ENCODE measurements around the gene KRT6C.
"Not testable (repeated sequence)": the region's sequence is repeated elsewhere in the genome, so short reads cannot be mapped to it uniquely, and the experiment has no call there.

KRT6C gene

GRCh38 chr12:52469853-52470252, 3.8 kb downstream of the KRT6C start:
- in situ Hi-C loops (cut with HindIII; ENCODE audit: low pct_unique_long_range_greater_than_20kb, low sequenced_read_pairs), result no loop called here
- no peak for TF ChIP-seq JUND (IDR thresholded peaks at IDR 0.05; ENCODE audit: low read depth)
- DNase-seq (ENCODE audit: low read depth in 1 of 2, low spot score in 1 of 2), result no peak

- in situ Hi-C loops (cut with HindIII; ENCODE audit: low pct_unique_long_range_greater_than_20kb, low sequenced_read_pairs), result no loop called here
- DNase-seq (ENCODE audit: low read depth in 1 of 2, low spot score in 1 of 2), result no peak
- no peak for TF ChIP-seq JUND (IDR thresholded peaks at IDR 0.05; ENCODE audit: low read depth)
Measured at GRCh38 chr12:52464897-52465296, 8.7 kb downstream of the KRT6C start.

- DNase-seq (ENCODE audit: low read depth in 1 of 2, low spot score in 1 of 2), result no peak
- no peak for TF ChIP-seq JUND (IDR thresholded peaks at IDR 0.05; ENCODE audit: low read depth)
- in situ Hi-C loops (cut with HindIII; ENCODE audit: low pct_unique_long_range_greater_than_20kb, low sequenced_read_pairs), result no loop called here
Measured at GRCh38 chr12:52461693-52462092, 11.9 kb downstream of the KRT6C start.

DNA sequence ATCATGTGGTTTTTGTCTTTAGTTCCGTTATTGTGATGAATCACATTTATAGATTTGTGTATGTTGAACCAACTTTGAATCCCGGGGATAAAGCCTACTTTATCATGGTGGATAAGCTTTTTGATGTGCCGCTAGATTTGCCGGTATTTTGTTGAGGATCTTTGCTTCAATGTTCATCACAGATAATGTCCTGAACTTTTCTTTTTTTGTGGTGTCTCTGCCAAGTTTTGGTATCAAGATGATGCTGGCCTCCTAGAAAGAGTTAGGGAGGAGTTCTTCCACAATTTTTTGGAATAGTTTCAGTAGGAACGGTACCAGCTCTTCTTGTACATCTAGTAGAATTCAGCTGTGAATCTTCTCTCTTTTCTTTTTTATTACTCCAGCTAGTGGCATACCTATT, 14.7 kb downstream of the KRT6C start:
- no peak for DNase-seq (ENCODE audit: low read depth in 1 of 2, low spot score in 1 of 2)
- in situ Hi-C loops (cut with HindIII; ENCODE audit: low pct_unique_long_range_greater_than_20kb, low sequenced_read_pairs), result no loop called here
- TF ChIP-seq JUND (IDR thresholded peaks at IDR 0.05; ENCODE audit: low read depth), result no peak

DNA sequence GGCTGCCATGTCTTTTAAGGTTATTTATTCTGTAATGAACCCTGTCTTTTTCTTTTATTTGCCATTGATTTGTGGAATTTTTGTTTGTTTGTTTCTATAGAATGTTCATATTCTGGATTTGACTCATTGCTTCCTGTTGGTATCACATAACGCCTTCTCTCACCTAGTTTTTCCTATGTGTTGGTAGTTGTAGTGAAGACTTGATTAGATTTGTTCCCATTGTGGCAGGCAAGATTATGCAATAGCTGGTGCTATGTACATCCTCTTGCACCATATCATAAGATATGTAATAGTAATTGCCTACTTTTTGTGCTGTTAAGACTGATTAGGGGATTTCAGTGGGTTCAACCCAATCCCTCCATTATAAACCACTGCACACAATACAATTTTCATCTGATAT, 17.8 kb downstream of the KRT6C start:
- no peak for DNase-seq (ENCODE audit: low read depth in 1 of 2, low spot score in 1 of 2)
- in situ Hi-C loops (cut with HindIII; ENCODE audit: low pct_unique_long_range_greater_than_20kb, low sequenced_read_pairs), result no loop called here
- TF ChIP-seq JUND (IDR thresholded peaks at IDR 0.05; ENCODE audit: low read depth), result no peak

DNA sequence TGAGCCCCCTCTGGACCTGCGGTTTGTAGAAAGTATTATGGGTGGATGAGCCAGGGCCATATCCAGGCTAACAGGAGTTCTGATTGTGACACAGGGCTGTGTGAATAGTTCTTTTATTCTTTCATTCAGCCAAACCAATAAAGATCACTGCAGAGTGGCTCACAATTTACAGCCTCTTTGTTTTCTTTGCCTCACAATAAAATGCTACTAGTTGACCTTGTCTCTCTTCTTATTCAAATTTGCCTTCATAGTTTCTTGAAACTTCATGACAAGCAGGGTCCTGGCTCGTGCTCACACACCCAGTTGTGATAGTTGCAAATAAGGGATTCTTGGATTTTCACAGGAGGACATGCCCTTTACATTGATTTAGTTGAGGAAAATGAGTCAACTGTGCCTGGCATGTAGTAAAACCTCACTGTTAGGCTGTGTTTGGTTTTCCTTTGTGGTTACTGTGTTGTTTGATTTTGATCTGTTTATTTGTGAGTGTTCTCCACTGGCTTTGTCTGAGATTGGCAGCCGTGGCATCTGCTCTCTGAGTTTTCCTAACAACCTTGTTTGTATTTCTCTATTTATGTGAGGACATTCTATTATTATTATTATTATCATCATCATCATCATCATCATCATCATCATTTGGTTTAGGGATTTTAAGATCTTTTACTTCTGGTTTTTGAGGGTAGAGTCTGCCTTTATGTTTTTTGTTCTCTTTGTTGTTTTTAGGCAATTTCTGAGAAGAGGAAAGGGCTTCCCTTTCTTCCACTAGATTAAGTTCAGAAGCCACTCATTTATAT, 19.0 kb downstream of the KRT6C start:
- no peak for TF ChIP-seq JUND (IDR thresholded peaks at IDR 0.05; ENCODE audit: low read depth)
- DNase-seq (ENCODE audit: low read depth in 1 of 2, low spot score in 1 of 2), result peak in 1 of 2 experiments; percentile 53
- in situ Hi-C loops (cut with HindIII; ENCODE audit: low pct_unique_long_range_greater_than_20kb, low sequenced_read_pairs), result no loop called here

DNA sequence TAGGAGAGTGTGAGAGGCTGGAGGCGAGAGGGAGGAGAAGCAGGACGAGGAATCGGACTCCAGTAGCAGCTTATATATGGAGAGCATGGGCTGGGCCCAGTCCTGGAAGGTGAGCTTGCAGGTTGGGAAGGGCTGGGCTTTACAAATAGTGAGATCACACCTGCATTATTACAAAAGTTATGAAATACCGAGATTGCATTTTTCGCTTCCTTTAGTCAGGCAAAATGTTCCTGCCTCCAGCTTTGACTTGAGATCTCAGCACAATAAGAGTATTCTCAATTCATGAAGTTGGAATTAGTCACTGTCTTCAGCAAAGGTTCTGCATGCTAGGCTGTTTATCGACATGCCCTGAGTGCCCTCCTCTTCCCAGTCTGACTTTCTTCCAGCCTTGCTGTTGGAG, 21.5 kb downstream of the KRT6C start, which contains the start of gene KRT6B:
KRT6B (minus strand) TSS at position 46 of the 400 bp plus-strand sequence. CDS start 68 bp downstream, outside the sequence.
- DNase-seq (ENCODE audit: low read depth in 1 of 2, low spot score in 1 of 2), result no peak
- in situ Hi-C loops (cut with HindIII; ENCODE audit: low pct_unique_long_range_greater_than_20kb, low sequenced_read_pairs), result no loop called here
- TF ChIP-seq JUND (IDR thresholded peaks at IDR 0.05; ENCODE audit: low read depth), result no peak

DNA sequence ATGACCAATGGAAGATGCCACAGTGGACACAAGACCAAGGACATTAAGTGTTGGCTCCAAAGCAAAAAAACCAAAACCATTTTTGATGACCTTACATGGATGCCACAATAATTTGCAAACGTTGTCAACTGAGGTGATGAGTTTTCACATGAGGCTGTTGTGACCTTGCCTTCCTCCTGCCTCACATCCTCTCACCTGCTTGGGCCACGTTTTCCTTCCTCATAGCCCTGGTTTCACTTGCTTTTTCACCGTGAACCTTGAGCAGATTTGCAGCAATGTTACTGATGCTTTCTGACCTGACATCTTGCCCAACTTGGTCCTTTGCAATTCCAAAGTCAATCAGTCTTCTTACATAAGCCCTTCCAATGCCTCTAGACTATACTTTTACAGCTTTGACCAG, 25.4 kb downstream of the KRT6C start:
- no peak for DNase-seq (ENCODE audit: low read depth in 1 of 2, low spot score in 1 of 2)
- TF ChIP-seq JUND (IDR thresholded peaks at IDR 0.05; ENCODE audit: low read depth), result no peak
- in situ Hi-C loops (cut with HindIII; ENCODE audit: low pct_unique_long_range_greater_than_20kb, low sequenced_read_pairs), result no loop called here

- DNase-seq (ENCODE audit: low read depth in 1 of 2, low spot score in 1 of 2); in situ Hi-C loops (cut with HindIII; ENCODE audit: low pct_unique_long_range_greater_than_20kb, low sequenced_read_pairs): not testable (repeated sequence)
Measured at GRCh38 chr12:52447196-52447595, 26.4 kb downstream of the KRT6C start.

GRCh38 chr12:52446367-52447045, 27.1 kb downstream of the KRT6C start:
- no peak for TF ChIP-seq JUND (IDR thresholded peaks at IDR 0.05; ENCODE audit: low read depth)
- no peak for DNase-seq (ENCODE audit: low read depth in 1 of 2, low spot score in 1 of 2)
- in situ Hi-C loops (cut with HindIII; ENCODE audit: low pct_unique_long_range_greater_than_20kb, low sequenced_read_pairs), result no loop called here

- in situ Hi-C loops (cut with HindIII; ENCODE audit: low pct_unique_long_range_greater_than_20kb, low sequenced_read_pairs), result no loop called here
- TF ChIP-seq JUND (IDR thresholded peaks at IDR 0.05; ENCODE audit: low read depth), result no peak
- no peak for DNase-seq (ENCODE audit: low read depth in 1 of 2, low spot score in 1 of 2)
Measured at GRCh38 chr12:52445876-52446275, 27.7 kb downstream of the KRT6C start.

- in situ Hi-C loops (cut with HindIII; ENCODE audit: low pct_unique_long_range_greater_than_20kb, low sequenced_read_pairs), result no loop called here
- no peak for DNase-seq (ENCODE audit: low read depth in 1 of 2, low spot score in 1 of 2)
- TF ChIP-seq JUND (IDR thresholded peaks at IDR 0.05; ENCODE audit: low read depth), result no peak
Measured at GRCh38 chr12:52444647-52445595, 28.7 kb downstream of the KRT6C start.

Data from T47D (cell line).